HG03342 (cell line): ENCODE measurements around the gene ZBTB46.

Experiments
- ATAC-seq: cut with Tn5 transposase; IDR thresholded peaks from one replicate; pipeline ENCODE4 v1.9.1; 2021; ENCODE audit warnings: mild to moderate bottlenecking, moderate library complexity; ENCODE audit not compliant: unreplicated experiment

ZBTB46 gene

GRCh38 chr20:63768591-63769515 lies 62.2 kb downstream of the ZBTB46 start:
- no peak for ATAC-seq

GRCh38 chr20:63767886-63768285 lies 63.2 kb downstream of the ZBTB46 start:
- no peak for ATAC-seq

GRCh38 chr20:63767456-63767855 lies 63.6 kb downstream of the ZBTB46 start:
- no peak for ATAC-seq

GRCh38 chr20:63766695-63767426 lies 64.2 kb downstream of the ZBTB46 start:
- ATAC-seq, result no peak

- ATAC-seq, result no peak
Observed at GRCh38 chr20:63765902-63766301, 65.2 kb downstream of the ZBTB46 start.

GRCh38 chr20:63765082-63765873 lies 65.8 kb downstream of the ZBTB46 start:
- ATAC-seq, result no peak

GRCh38 chr20:63759377-63759901 lies 71.6 kb downstream of the ZBTB46 start:
- no peak for ATAC-seq

- no peak for ATAC-seq
Observed at GRCh38 chr20:63758152-63758551, 72.9 kb downstream of the ZBTB46 start.

- no peak for ATAC-seq
Observed at GRCh38 chr20:63756648-63756991, 74.4 kb downstream of the ZBTB46 start.

GRCh38 chr20:63755933-63756647 lies 75.0 kb downstream of the ZBTB46 start:
- no peak for ATAC-seq

- no peak for ATAC-seq
Observed at GRCh38 chr20:63754008-63754407, 77.1 kb downstream of the ZBTB46 start.

GRCh38 chr20:63753381-63753780 lies 77.7 kb downstream of the ZBTB46 start:
- no peak for ATAC-seq

- no peak for ATAC-seq
Observed at GRCh38 chr20:63752411-63753101, 78.5 kb downstream of the ZBTB46 start.

- ATAC-seq, result no peak
Observed at GRCh38 chr20:63751471-63752271, 79.4 kb downstream of the ZBTB46 start.

- no peak for ATAC-seq
Observed at GRCh38 chr20:63750807-63751470, 80.1 kb downstream of the ZBTB46 start.

- ATAC-seq, result no peak
Observed at GRCh38 chr20:63749597-63750508, 81.2 kb downstream of the ZBTB46 start.

GRCh38 chr20:63748934-63749270 lies 82.2 kb downstream of the ZBTB46 start:
- no peak for ATAC-seq
